HG03342 (cell line): ENCODE measurements around the gene MAN1A2.
A peak's percentile ranks its signal among the peaks of the same experiment; 100 is the strongest.
"Not testable (repeated sequence)": the region's sequence is repeated elsewhere in the genome, so short reads cannot be mapped to it uniquely, and the experiment has no call there.

Experiments
- ATAC-seq: cut with Tn5 transposase; IDR thresholded peaks from one replicate; pipeline ENCODE4 v1.9.1; 2021; ENCODE audit warnings: mild to moderate bottlenecking, moderate library complexity; ENCODE audit not compliant: unreplicated experiment

The MAN1A2 gene

GRCh38 chr1:117367046-117368025 lies at the start of gene MAN1A2:
Gene MAN1A2, plus strand, starts transcription at chr1:117367449. Its CDS starts 735 bp downstream, at chr1:117368184.
- ATAC-seq: peak; percentile 58

GRCh38 chr1:117318011-117318410 lies 49.2 kb upstream of the MAN1A2 start:
- no peak for ATAC-seq

- ATAC-seq: no peak
These were observed 48.8 kb upstream of the MAN1A2 start for GRCh38 chr1:117318426-117318825.

- ATAC-seq: no peak
These were observed 46.7 kb upstream of the MAN1A2 start for GRCh38 chr1:117320515-117320914.

GRCh38 chr1:117321680-117322609 lies 45.3 kb upstream of the MAN1A2 start:
- ATAC-seq: no peak

GRCh38 chr1:117324357-117324756 lies 42.9 kb upstream of the MAN1A2 start:
- ATAC-seq: no peak

GRCh38 chr1:117326035-117326434 lies 41.2 kb upstream of the MAN1A2 start:
- ATAC-seq: not testable (repeated sequence)

GRCh38 chr1:117327011-117327410 lies 40.2 kb upstream of the MAN1A2 start:
- no peak for ATAC-seq

- no peak for ATAC-seq
These were observed 31.7 kb upstream of the MAN1A2 start for GRCh38 chr1:117335376-117336086.

- ATAC-seq: no peak
These were observed 31.0 kb upstream of the MAN1A2 start for GRCh38 chr1:117336088-117336817.

GRCh38 chr1:117339866-117340700 lies 27.2 kb upstream of the MAN1A2 start:
- no peak for ATAC-seq

- no peak for ATAC-seq
These were observed 26.1 kb upstream of the MAN1A2 start for GRCh38 chr1:117341123-117341522.

- ATAC-seq: no peak
These were observed 24.9 kb upstream of the MAN1A2 start for GRCh38 chr1:117342397-117342796.

- ATAC-seq: no peak
These were observed 20.9 kb upstream of the MAN1A2 start for GRCh38 chr1:117346206-117346928.

- ATAC-seq: no peak
These were observed 19.3 kb upstream of the MAN1A2 start for GRCh38 chr1:117347907-117348306.

GRCh38 chr1:117352695-117353094 lies 14.6 kb upstream of the MAN1A2 start:
- ATAC-seq: not testable (repeated sequence)

GRCh38 chr1:117357833-117358603 lies 9.2 kb upstream of the MAN1A2 start:
- ATAC-seq: not testable (repeated sequence)

GRCh38 chr1:117358604-117358887 lies 8.7 kb upstream of the MAN1A2 start:
- ATAC-seq: not testable (repeated sequence)
